Measurements from ENCODE around the gene SHH. TPM values are rescaled to one million over a fixed set of nuclear protein-coding genes. Genes with fewer than 3 reads are reported as not detected.

Gene SHH
- total RNA-seq, 1 experiment from 2014 or later, result 0.26 TPM

DNA sequence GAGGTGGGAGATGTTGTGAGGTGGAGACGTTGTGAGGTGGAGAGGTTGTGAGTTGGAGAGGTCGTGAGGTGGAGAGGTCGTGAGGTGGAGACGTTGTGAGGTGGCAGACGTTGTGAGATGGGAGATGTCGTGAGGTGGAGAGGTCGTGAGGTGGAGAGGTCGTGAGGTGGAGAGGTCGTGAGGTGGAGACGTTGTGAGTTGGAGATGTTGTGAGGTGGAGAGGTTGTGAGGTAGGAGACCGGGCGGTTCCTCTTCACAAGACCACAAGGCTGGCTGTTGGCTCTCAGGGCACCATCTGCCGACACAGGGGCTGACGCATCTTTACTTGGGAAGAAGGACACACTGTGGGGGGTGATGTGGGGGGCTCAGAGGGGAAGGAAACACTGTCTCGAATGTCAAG lies 34.7 kb upstream of the SHH start (continued):
- TF ChIP-seq ZNF532 (CRISPR knock-in tag; IDR thresholded peaks at IDR 0.05; ENCODE audit: borderline replicate concordance), result no peak

- DNase-seq (ENCODE audit: low spot score) (no peak), ATAC-seq (no peak)
- POLR2A ChIA-PET, result no interaction called here
- Mint-ChIP-seq H3K4me3 (no peak overlapping the region), H3K9me3 (no peaks in the 10 kb centered on the region), H3K27me3 (ENCODE audit: low read depth) (no peaks in the 10 kb centered on the region), H3K4me1 (no peaks in the 10 kb centered on the region), H3K36me3 (no peaks in the 10 kb centered on the region), H3K27ac (no peak overlapping the region)
- CTCF ChIA-PET, result no interaction called here
- TF ChIP-seq GABPB1 (CRISPR knock-in tag; IDR thresholded peaks at IDR 0.05), result no peak
- no peak for TF ChIP-seq NR1H2 (CRISPR knock-in tag; IDR thresholded peaks at IDR 0.05)
- TF ChIP-seq SMAD3 (CRISPR knock-in tag; IDR thresholded peaks at IDR 0.05; ENCODE audit: borderline replicate concordance), result no peak
- TF ChIP-seq CREB1 (CRISPR knock-in tag; IDR thresholded peaks at IDR 0.05), result no peak
- no peak for TF ChIP-seq NR2C2 (CRISPR knock-in tag; IDR thresholded peaks at IDR 0.05)
These were observed 33.9 kb upstream of the SHH start for GRCh38 chr7:155846156-155846555.

- Mint-ChIP-seq H3K36me3 (no peaks in the 10 kb centered on the region), H3K4me3 (no peak overlapping the region), H3K9me3 (no peaks in the 10 kb centered on the region), H3K27me3 (ENCODE audit: low read depth) (no peaks in the 10 kb centered on the region; the same call in 1 of the 2 replicates), H3K4me1 (no peaks in the 10 kb centered on the region), H3K27ac (no peak overlapping the region)
- ATAC-seq (no peak), DNase-seq (ENCODE audit: low spot score) (no peak)
- CTCF ChIA-PET, result no interaction called here
- POLR2A ChIA-PET, result no interaction called here
- no peak for TF ChIP-seq ZNF121 (CRISPR knock-in tag; IDR thresholded peaks at IDR 0.05)
- TF ChIP-seq ATF3 (CRISPR knock-in tag; conservative IDR thresholded peaks at IDR 0.05), result no peak
- TF ChIP-seq TCF7 (CRISPR knock-in tag; IDR thresholded peaks at IDR 0.05; ENCODE audit: low read depth), result no peak
- TF ChIP-seq, protein P1, sequence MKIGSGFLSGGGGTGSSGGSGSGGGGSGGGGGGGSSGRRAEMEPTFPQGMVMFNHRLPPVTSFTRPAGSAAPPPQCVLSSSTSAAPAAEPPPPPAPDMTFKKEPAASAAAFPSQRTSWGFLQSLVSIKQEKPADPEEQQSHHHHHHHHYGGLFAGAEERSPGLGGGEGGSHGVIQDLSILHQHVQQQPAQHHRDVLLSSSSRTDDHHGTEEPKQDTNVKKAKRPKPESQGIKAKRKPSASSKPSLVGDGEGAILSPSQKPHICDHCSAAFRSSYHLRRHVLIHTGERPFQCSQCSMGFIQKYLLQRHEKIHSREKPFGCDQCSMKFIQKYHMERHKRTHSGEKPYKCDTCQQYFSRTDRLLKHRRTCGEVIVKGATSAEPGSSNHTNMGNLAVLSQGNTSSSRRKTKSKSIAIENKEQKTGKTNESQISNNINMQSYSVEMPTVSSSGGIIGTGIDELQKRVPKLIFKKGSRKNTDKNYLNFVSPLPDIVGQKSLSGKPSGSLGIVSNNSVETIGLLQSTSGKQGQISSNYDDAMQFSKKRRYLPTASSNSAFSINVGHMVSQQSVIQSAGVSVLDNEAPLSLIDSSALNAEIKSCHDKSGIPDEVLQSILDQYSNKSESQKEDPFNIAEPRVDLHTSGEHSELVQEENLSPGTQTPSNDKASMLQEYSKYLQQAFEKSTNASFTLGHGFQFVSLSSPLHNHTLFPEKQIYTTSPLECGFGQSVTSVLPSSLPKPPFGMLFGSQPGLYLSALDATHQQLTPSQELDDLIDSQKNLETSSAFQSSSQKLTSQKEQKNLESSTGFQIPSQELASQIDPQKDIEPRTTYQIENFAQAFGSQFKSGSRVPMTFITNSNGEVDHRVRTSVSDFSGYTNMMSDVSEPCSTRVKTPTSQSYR (CRISPR knock-in tag; IDR thresholded peaks at IDR 0.05), result no peak
- no peak for TF ChIP-seq ZBTB21 (CRISPR knock-in tag; IDR thresholded peaks at IDR 0.05; ENCODE audit: borderline replicate concordance)
- TF ChIP-seq GABPB1 (CRISPR knock-in tag; IDR thresholded peaks at IDR 0.05), result no peak
- no peak for TF ChIP-seq E2F4 (CRISPR knock-in tag; IDR thresholded peaks at IDR 0.05; ENCODE audit: borderline replicate concordance, low read depth)
- TF ChIP-seq NFYB (CRISPR knock-in tag; conservative IDR thresholded peaks at IDR 0.05; ENCODE audit: low read depth), result no peak
- TF ChIP-seq, protein P2, sequence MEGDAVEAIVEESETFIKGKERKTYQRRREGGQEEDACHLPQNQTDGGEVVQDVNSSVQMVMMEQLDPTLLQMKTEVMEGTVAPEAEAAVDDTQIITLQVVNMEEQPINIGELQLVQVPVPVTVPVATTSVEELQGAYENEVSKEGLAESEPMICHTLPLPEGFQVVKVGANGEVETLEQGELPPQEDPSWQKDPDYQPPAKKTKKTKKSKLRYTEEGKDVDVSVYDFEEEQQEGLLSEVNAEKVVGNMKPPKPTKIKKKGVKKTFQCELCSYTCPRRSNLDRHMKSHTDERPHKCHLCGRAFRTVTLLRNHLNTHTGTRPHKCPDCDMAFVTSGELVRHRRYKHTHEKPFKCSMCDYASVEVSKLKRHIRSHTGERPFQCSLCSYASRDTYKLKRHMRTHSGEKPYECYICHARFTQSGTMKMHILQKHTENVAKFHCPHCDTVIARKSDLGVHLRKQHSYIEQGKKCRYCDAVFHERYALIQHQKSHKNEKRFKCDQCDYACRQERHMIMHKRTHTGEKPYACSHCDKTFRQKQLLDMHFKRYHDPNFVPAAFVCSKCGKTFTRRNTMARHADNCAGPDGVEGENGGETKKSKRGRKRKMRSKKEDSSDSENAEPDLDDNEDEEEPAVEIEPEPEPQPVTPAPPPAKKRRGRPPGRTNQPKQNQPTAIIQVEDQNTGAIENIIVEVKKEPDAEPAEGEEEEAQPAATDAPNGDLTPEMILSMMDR (IDR thresholded peaks at IDR 0.05), result no peak
These were observed 33.0 kb upstream of the SHH start for GRCh38 chr7:155845226-155845625.

All from WTC11 (cell line).